ENCODE results near the gene CYLD. TPM values are rescaled to one million over a fixed set of nuclear protein-coding genes. Genes with fewer than 3 reads are reported as not detected.

Gene CYLD
- polyA plus RNA-seq, 1 donor from 2014 or later = 27.6 TPM

GRCh38 chr16:50717494-50717893, 24.4 kb upstream of the CYLD start:
- H2AFZ ChIP-seq (ENCODE audit: low read depth, low read length) = no peak overlapping the region
- H4K20me1 ChIP-seq (ENCODE audit: insufficient read depth) = no peaks in the 10 kb centered on the region
- H3K9me3 ChIP-seq (ENCODE audit: low read length) = no peaks in the 10 kb centered on the region
- no peak for TF ChIP-seq POLR2AphosphoS5 (IDR thresholded peaks at IDR 0.05)
- TF ChIP-seq EP300 (conservative IDR thresholded peaks at IDR 0.05; ENCODE audit: poor library complexity, severe bottlenecking) = no peak
- TF ChIP-seq TAF1 (IDR thresholded peaks at IDR 0.05; ENCODE audit: low read depth) = no peak
- TF ChIP-seq MXI1 (conservative IDR thresholded peaks at IDR 0.05; ENCODE audit: poor library complexity, severe bottlenecking) = no peak
- no peak for TF ChIP-seq REST (IDR thresholded peaks at IDR 0.05; ENCODE audit: borderline replicate concordance)
- no peaks in the 10 kb centered on the region for H3K9me2 ChIP-seq (ENCODE audit: insufficient read depth, low read length)
- no peaks in the 10 kb centered on the region for H3K79me2 ChIP-seq (replicated peaks; ENCODE audit: insufficient read depth, low read length)
- no peak overlapping the region for H3K4me2 ChIP-seq (ENCODE audit: low read length)
- H3K36me3 ChIP-seq (ENCODE audit: insufficient read depth, low read length) = no peaks in the 10 kb centered on the region
- no peaks in the 10 kb centered on the region for H3F3A ChIP-seq (ENCODE audit: insufficient read depth, low read length, poor library complexity, severe bottlenecking)
- no peak overlapping the region for H3K4me3 ChIP-seq (ENCODE audit: low read length)
- H3K9ac ChIP-seq (ENCODE audit: low read length) = no peak overlapping the region
- no peaks in the 10 kb centered on the region for H3K27me3 ChIP-seq (ENCODE audit: insufficient read depth, low read depth, low read length)
- H3K27ac ChIP-seq (ENCODE audit: low read length) = no peak overlapping the region

- TF ChIP-seq TAF1 (IDR thresholded peaks at IDR 0.05; ENCODE audit: low read depth) = no peak
- TF ChIP-seq EZH2 (IDR thresholded peaks at IDR 0.05; ENCODE audit: borderline replicate concordance, insufficient read depth, low read length, poor library complexity, severe bottlenecking) = no peak
- no peak for TF ChIP-seq RAD21 (conservative IDR thresholded peaks at IDR 0.05)
- no peak for TF ChIP-seq MXI1 (conservative IDR thresholded peaks at IDR 0.05; ENCODE audit: poor library complexity, severe bottlenecking)
- no peak for TF ChIP-seq EP300 (conservative IDR thresholded peaks at IDR 0.05; ENCODE audit: poor library complexity, severe bottlenecking)
- no peak for TF ChIP-seq REST (IDR thresholded peaks at IDR 0.05; ENCODE audit: borderline replicate concordance)
- TF ChIP-seq CTCF (IDR thresholded peaks at IDR 0.05; ENCODE audit: poor library complexity, severe bottlenecking) = no peak
- no peak for TF ChIP-seq SMC3 (conservative IDR thresholded peaks at IDR 0.05; ENCODE audit: poor library complexity)
- no peak for TF ChIP-seq POLR2AphosphoS5 (IDR thresholded peaks at IDR 0.05)
- no peak overlapping the region for H2AFZ ChIP-seq (ENCODE audit: low read depth, low read length)
Observed at GRCh38 chr16:50718061-50718760, 23.7 kb upstream of the CYLD start.

More at GRCh38 chr16:50718061-50718760, 23.7 kb upstream of the CYLD start:
- Histone ChIP-seq H3K27ac (ENCODE audit: low read length) (no peak overlapping the region), H3K4me3 (ENCODE audit: low read length) (no peak overlapping the region), H3K27me3 (ENCODE audit: insufficient read depth, low read depth, low read length) (no peaks in the 10 kb centered on the region), H3F3A (ENCODE audit: insufficient read depth, low read length, poor library complexity, severe bottlenecking) (no peaks in the 10 kb centered on the region), H4K20me1 (ENCODE audit: insufficient read depth) (no peaks in the 10 kb centered on the region), H3K79me2 (replicated peaks; ENCODE audit: insufficient read depth, low read length) (no peaks in the 10 kb centered on the region), H3K9me3 (ENCODE audit: low read length) (no peaks in the 10 kb centered on the region), H3K4me2 (ENCODE audit: low read length) (no peak overlapping the region), H3K36me3 (ENCODE audit: insufficient read depth, low read length) (no peaks in the 10 kb centered on the region), H3K9ac (ENCODE audit: low read length) (no peak overlapping the region), H3K9me2 (ENCODE audit: insufficient read depth, low read length) (no peaks in the 10 kb centered on the region)

Measured in neural cell (in vitro differentiated cells).